ENCODE results near the gene RC3H2.

GRCh38 chr9:122912671-122912963 is 7.5 kb upstream of the RC3H2 start:
- no peak for TF ChIP-seq CTCF (CRISPR knock-in tag; IDR thresholded peaks at IDR 0.05)
- TF ChIP-seq RAD21 (CRISPR knock-in tag; IDR thresholded peaks at IDR 0.05): no peak
- TF ChIP-seq POLR2A (IDR thresholded peaks at IDR 0.05; ENCODE audit: insufficient read depth in 1 of 2, low read depth in 2 of 2, low read length in 2 of 2): no peak
- TF ChIP-seq IRF9 (CRISPR knock-in tag; IDR thresholded peaks at IDR 0.05; ENCODE audit: borderline replicate concordance): no peak; the same call in 1 of the 2 replicates
- TF ChIP-seq CHD4 (IDR thresholded peaks at IDR 0.05; ENCODE audit: borderline replicate concordance, low read length): no peak
- TF ChIP-seq ZNF839 (CRISPR knock-in tag; IDR thresholded peaks at IDR 0.05; ENCODE audit: borderline replicate concordance): no peak
- no peak for TF ChIP-seq MTA3 (CRISPR knock-in tag; IDR thresholded peaks at IDR 0.05)
- no peak for TF ChIP-seq TARDBP (CRISPR knock-in tag; IDR thresholded peaks at IDR 0.05)
